ENCODE results near the gene GRID1. TPM values are rescaled to one million over a fixed set of nuclear protein-coding genes. Genes with fewer than 3 reads are reported as not detected.

The GRID1 gene
- total RNA-seq, 1 donor from 2014 or later = 1.1 TPM

DNA sequence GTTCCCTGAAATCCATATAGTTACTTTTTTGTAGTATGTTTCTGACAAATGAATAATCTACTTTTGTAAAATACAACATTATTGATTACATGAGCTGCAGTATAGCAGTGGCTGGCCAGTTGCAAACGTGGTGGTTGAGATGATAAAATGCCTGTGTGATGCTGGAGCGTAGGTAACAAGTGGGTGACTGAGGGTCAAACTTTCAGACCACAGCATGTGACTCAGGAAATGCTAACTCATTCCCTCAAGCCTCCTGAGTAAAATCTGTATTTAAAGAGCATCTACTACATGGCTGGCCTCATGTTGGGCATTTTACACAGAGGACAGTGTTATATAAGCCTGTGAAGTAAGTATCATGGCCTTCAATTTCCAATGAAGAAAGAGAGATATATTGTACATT lies 585.2 kb downstream of the GRID1 start:
- Mint-ChIP-seq H3K4me1 (no peaks in the 10 kb centered on the region), H3K9me3 (no peaks in the 10 kb centered on the region), H3K36me3 (ENCODE audit: low read depth) (no peaks in the 10 kb centered on the region), H3K27me3 (ENCODE audit: low read depth) (no peaks in the 10 kb centered on the region), H3K27ac (ENCODE audit: unreplicated experiment) (no peak overlapping the region), H3K4me3 (no peak overlapping the region)
- TF ChIP-seq, protein P1, sequence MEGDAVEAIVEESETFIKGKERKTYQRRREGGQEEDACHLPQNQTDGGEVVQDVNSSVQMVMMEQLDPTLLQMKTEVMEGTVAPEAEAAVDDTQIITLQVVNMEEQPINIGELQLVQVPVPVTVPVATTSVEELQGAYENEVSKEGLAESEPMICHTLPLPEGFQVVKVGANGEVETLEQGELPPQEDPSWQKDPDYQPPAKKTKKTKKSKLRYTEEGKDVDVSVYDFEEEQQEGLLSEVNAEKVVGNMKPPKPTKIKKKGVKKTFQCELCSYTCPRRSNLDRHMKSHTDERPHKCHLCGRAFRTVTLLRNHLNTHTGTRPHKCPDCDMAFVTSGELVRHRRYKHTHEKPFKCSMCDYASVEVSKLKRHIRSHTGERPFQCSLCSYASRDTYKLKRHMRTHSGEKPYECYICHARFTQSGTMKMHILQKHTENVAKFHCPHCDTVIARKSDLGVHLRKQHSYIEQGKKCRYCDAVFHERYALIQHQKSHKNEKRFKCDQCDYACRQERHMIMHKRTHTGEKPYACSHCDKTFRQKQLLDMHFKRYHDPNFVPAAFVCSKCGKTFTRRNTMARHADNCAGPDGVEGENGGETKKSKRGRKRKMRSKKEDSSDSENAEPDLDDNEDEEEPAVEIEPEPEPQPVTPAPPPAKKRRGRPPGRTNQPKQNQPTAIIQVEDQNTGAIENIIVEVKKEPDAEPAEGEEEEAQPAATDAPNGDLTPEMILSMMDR (conservative IDR thresholded peaks at IDR 0.05) = no peak
- DNase-seq (ENCODE audit: low read depth, low spot score) = no peak

DNA sequence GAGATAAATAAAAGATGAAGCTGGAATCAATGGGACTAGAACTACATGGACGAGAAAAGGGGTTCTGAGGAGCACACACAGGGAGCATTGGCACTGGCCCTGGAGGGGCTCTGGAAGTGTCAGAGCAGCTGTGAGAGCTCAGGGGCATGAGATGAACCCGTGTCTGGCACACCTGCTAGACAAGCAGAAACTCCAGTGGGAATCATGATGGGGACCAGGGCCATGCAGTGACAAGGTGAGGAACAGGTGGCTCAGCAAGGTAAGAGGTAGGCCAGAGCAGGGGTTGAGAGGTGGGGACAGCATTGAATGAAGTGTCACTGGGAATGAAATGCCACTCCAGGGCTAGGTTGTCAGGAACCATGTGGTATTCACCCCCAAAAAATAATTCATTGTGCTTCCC lies 588.5 kb downstream of the GRID1 start:
- H3K9me3 Mint-ChIP-seq = no peaks in the 10 kb centered on the region
- TF ChIP-seq, protein P1 (conservative IDR thresholded peaks at IDR 0.05) = no peak
- H3K4me1 Mint-ChIP-seq = no peaks in the 10 kb centered on the region
- H3K4me3 Mint-ChIP-seq = no peak overlapping the region
- H3K27me3 Mint-ChIP-seq (ENCODE audit: low read depth) = no peaks in the 10 kb centered on the region
- H3K36me3 Mint-ChIP-seq (ENCODE audit: low read depth) = no peaks in the 10 kb centered on the region
- no peak for DNase-seq (ENCODE audit: low read depth, low spot score)
- H3K27ac Mint-ChIP-seq (ENCODE audit: unreplicated experiment) = no peak overlapping the region

DNA sequence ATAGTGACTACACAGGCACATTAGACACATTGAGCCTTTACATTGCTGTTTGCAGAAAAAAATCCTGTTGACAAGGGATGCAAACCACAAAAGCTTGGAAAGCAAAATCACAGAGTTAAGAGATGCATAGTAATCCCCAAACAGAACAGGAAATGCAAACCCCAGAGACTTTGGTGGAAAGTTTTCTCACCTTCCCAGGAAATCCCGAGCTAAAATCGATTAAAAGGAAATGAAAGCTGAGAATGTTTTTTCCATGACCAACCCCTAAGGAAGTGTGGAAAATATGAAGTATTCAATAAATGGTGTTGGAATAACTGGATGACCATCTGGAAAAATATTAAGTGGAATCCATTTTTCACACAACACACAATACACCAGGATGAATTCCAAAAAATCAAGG lies 598.7 kb downstream of the GRID1 start:
- no peak for DNase-seq (ENCODE audit: low read depth, low spot score)
- Mint-ChIP-seq H3K27ac (ENCODE audit: unreplicated experiment) (no peak overlapping the region), H3K36me3 (ENCODE audit: low read depth) (no peaks in the 10 kb centered on the region), H3K9me3 (no peaks in the 10 kb centered on the region), H3K27me3 (ENCODE audit: low read depth) (no peaks in the 10 kb centered on the region), H3K4me1 (peaks cover 6% of the 10 kb centered on the region), H3K4me3 (no peak overlapping the region)
- TF ChIP-seq, protein P1 (conservative IDR thresholded peaks at IDR 0.05) = no peak

DNA sequence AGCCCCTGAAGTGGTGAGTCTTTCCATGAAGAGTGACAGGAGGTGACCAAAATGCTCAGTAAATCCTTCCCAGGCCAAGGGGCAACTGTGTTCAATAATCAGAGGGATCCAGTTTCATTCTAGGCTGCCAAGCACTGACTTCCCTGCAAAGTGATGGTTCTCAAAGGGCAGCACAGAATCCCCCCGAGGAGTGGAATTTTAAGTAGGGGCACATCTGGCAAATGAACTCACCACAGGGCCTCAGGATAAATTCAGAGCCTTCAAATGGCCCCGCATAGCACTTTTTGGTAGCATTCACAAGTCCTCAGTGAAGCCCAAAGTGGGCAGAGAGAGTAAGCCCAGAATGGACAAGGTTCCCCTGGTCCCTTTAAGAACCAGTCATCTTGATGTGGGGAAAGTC lies 602.5 kb downstream of the GRID1 start:
- Mint-ChIP-seq H3K4me1 (peaks cover 6% of the 10 kb centered on the region), H3K27ac (ENCODE audit: unreplicated experiment) (no peak overlapping the region)

DNA sequence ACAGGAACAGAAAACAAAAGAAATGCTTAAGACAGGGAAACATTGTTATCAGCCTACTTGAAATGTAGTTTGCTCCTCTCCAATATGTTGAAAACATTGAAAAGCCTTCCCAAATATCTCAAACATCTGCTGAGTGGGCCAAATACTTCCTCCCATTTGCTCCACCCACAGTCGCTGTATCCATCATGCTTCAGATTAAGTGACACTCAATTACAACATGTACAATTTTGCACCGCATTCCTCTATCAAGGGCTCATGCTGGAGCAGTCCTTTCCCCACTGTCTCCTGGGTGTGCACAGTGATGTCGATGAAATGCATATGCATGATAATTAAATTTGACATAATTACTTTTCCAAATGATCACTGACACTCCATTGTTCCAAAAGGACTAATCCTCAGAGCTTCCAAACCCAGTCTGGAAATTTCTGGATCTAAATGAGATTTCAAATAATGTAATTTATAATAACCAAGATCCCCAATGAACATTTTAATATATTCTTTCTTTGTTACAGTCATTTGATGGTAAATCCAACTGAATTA lies 604.6 kb downstream of the GRID1 start:
- no peak for DNase-seq (ENCODE audit: low read depth, low spot score)
- H3K27ac Mint-ChIP-seq (ENCODE audit: unreplicated experiment) = no peak overlapping the region
- no peaks in the 10 kb centered on the region for H3K36me3 Mint-ChIP-seq (ENCODE audit: low read depth)
- no peaks in the 10 kb centered on the region for H3K9me3 Mint-ChIP-seq
- peaks cover 6% of the 10 kb centered on the region for H3K4me1 Mint-ChIP-seq
- H3K4me3 Mint-ChIP-seq = no peak overlapping the region
- TF ChIP-seq, protein P1 (conservative IDR thresholded peaks at IDR 0.05) = no peak
- H3K27me3 Mint-ChIP-seq (ENCODE audit: low read depth) = no peaks in the 10 kb centered on the region

More for the DNA sequence above, 602.5 kb downstream of the GRID1 start:
- TF ChIP-seq, protein P1 (conservative IDR thresholded peaks at IDR 0.05) = no peak
- H3K4me3 Mint-ChIP-seq = no peak overlapping the region
- no peaks in the 10 kb centered on the region for H3K27me3 Mint-ChIP-seq (ENCODE audit: low read depth)
- no peak for DNase-seq (ENCODE audit: low read depth, low spot score)
- H3K36me3 Mint-ChIP-seq (ENCODE audit: low read depth) = no peaks in the 10 kb centered on the region
- no peaks in the 10 kb centered on the region for H3K9me3 Mint-ChIP-seq

Measured in neural crest cell (in vitro differentiated cells).